Endodermal cell (in vitro differentiated cells): ENCODE data around the gene NEK8. TPM values are rescaled to one million over a fixed set of nuclear protein-coding genes. Genes with fewer than 3 reads are reported as not detected.
A peak's percentile ranks its signal among the peaks of the same experiment; 100 is the strongest.

ENCODE experiments used
- DNase-seq: peaks from one replicate; pipeline ENCODE4 v3.0.0-alpha.2; 2017
- H3K27ac ChIP-seq: 2 replicates; pipeline ENCODE4 v1.5.1; 2013; ENCODE audit warnings: mild to moderate bottlenecking, low read depth, low read length, moderate library complexity
- H3K27me3 ChIP-seq: 2 replicates; pipeline ENCODE4 v1.6.1; 2013; ENCODE audit warnings: mild to moderate bottlenecking, low read length, moderate library complexity; ENCODE audit not compliant: insufficient read depth, control insufficient read depth, poor library complexity, severe bottlenecking
- H3K36me3 ChIP-seq: 2 replicates; pipeline ENCODE4 v1.7.0; 2013; ENCODE audit warnings: mild to moderate bottlenecking, low read length, moderate library complexity; ENCODE audit not compliant: control insufficient read depth, insufficient read depth
- H3K4me1 ChIP-seq: one replicate; pipeline ENCODE4 v1.7.0; 2013; ENCODE audit warnings: low read length; ENCODE audit not compliant: control insufficient read depth, insufficient read depth
- H3K4me3 ChIP-seq: 2 replicates; pipeline ENCODE4 v1.5.1; 2013; ENCODE audit warnings: mild to moderate bottlenecking, low read length, moderate library complexity
- H3K9ac ChIP-seq: 2 replicates; pipeline ENCODE4 v1.6.1; 2013; ENCODE audit warnings: mild to moderate bottlenecking, low read length, moderate library complexity; ENCODE audit not compliant: poor library complexity, severe bottlenecking; ENCODE audit errors: extremely low read depth
- H3K9me3 ChIP-seq: 2 replicates; pipeline ENCODE4 v1.6.1; 2013; ENCODE audit warnings: mild to moderate bottlenecking, low read length, moderate library complexity; ENCODE audit not compliant: control insufficient read depth
- H3K27ac Mint-ChIP-seq: 2 replicates; pipeline ENCODE4 v1.8.0; 2020; ENCODE audit warnings: mixed read lengths
- H3K27me3 Mint-ChIP-seq: 2 replicates; pipeline ENCODE4 v1.8.0; 2021; ENCODE audit warnings: mild to moderate bottlenecking, mixed read lengths; ENCODE audit not compliant: insufficient read depth
- H3K36me3 Mint-ChIP-seq: 2 replicates; pipeline ENCODE4 v1.8.0; 2020; ENCODE audit warnings: low read depth, mixed read lengths
- H3K4me1 Mint-ChIP-seq: 2 replicates; pipeline ENCODE4 v1.8.0; 2020; ENCODE audit warnings: mixed read lengths
- H3K4me3 Mint-ChIP-seq: 2 replicates; pipeline ENCODE4 v1.8.0; 2020; ENCODE audit warnings: mild to moderate bottlenecking, moderate library complexity, mixed read lengths
- H3K9me3 Mint-ChIP-seq: 2 replicates; pipeline ENCODE4 v1.8.0; 2020; ENCODE audit warnings: mild to moderate bottlenecking, mixed read lengths
- CTCF ChIP-seq: fragments of 200-600 bp; sonication (generic); conservative IDR thresholded peaks from 2 replicates; pipeline ENCODE4 v1.5.0; 2021; ENCODE audit warnings: antibody characterized with exemption, mild to moderate bottlenecking
- WGBS, 2 experiments: methylation state at CpG; one replicate each; pipeline versions ENCODE4 v1.1.5 to v1.1.7; 2013; ENCODE audit warnings: missing lambda C conversion rate in 2 of 2, mixed read lengths in 1 of 2; ENCODE audit not compliant: insufficient coverage in 1 of 2, insufficient read length in 1 of 2; 5-methylcytosine and 5-hydroxymethylcytosine counted together
- total RNA-seq, 2 donors: library from RNA; stranded (reverse); fragmentation: NEBNext Ultra II Directional in 1 of 2; extraction: Animal tissue kit (Norgen Biotek cat#: 25700) in 1 of 2; gene quantifications; 2 replicates in 1 of 2; 3 replicates in 1 of 2; pipeline ENCODE4 v1.2.1, GENCODE V29; 2021

The NEK8 gene
- total RNA-seq, 2 donors from 2014 or later: 11.2 to 15.7 TPM

DNA sequence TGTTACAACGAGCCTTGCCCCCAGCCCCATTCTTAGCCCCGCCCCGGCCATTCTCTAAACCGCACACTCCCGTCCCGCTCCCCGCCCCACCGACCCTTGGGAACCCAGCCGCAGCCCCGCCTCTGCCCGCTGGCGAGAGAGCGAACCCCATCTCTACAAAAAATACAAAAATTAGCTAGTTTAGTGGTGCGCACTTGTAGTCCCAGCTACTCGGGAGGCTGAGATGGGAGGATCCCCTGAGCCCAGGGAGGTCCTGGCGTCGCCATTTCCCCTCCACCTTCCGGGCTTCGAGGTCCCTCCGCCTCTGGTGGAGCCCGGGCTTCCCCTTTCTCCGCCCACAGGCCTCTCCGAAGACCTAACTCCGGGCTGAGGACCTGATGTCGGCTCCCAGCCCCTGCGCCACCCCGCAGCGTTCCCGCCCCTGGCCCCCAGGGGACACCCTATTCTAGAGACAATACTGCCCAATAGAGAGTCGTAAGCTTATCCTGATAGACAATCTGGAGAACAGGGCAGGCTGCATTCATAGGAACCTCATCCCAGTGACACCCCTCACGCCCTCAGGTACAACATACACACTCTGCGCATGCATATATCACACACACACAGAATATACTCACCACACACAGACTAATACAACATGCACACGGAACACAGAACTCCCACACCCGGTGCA lies 16.4 kb upstream of the NEK8 start:
- DNase-seq: peak; percentile 93
- Mint-ChIP-seq H3K27ac (peak overlapping the region; percentile 98), H3K9me3 (no peaks in the 10 kb centered on the region), H3K4me1 (peaks cover 19% of the 10 kb centered on the region), H3K4me3 (peak overlapping the region; percentile 75), H3K27me3 (no peaks in the 10 kb centered on the region), H3K36me3 (peaks cover 24% of the 10 kb centered on the region)
- H3K27me3 ChIP-seq: no peaks in the 10 kb centered on the region
- TF ChIP-seq CTCF: peak; percentile 15
- H3K4me3 ChIP-seq: peak overlapping the region; percentile 73
- peaks cover 27% of the 10 kb centered on the region for H3K36me3 ChIP-seq
- H3K27ac ChIP-seq: peak overlapping the region; percentile 89
- no peaks in the 10 kb centered on the region for H3K9me3 ChIP-seq
- no peaks in the 10 kb centered on the region for H3K4me1 ChIP-seq
- peak overlapping the region; percentile 91 for H3K9ac ChIP-seq
- WGBS, 2 experiments: 19 to 20% methylated on average over 18 to 34 of the region's 34 CpGs

DNA sequence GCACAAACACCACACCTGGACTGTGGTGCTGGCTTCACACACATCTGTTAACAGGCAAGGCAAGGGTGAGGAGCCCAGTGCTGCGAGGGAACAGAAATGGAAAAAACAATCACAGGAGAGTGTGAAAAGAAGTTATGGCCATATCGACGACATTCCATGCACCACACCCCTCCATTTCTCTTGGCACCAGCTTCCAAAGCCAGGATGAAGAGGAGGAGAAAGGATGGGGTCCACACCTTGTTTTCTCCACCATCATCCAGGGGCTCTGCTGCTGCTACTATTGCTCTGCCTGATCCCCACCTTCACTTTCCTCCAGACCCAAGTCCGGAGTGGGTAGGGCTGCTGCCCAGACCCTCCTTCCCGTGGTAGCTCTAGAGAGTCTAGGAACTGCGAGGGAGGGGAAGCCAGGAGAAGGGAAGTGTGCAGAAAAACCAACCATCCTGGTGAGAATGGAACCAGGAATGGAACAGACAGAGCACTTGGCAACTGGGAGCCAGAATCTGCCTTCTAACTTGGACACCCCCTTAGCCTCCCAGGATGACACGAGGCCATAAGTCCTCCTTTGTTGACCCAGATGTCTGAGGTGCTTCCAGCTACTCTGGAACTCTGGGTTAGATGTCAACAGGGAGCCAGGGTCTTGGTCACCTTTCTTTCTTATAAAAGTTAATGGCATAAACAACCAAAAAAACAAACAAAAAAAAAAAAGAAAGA lies 15.7 kb upstream of the NEK8 start:
- no peak for TF ChIP-seq CTCF
- Mint-ChIP-seq H3K27me3 (no peaks in the 10 kb centered on the region), H3K9me3 (no peaks in the 10 kb centered on the region), H3K27ac (peak overlapping the region; percentile 98), H3K4me3 (peak overlapping the region; percentile 75), H3K4me1 (peaks cover 17% of the 10 kb centered on the region), H3K36me3 (peaks cover 22% of the 10 kb centered on the region)
- Histone ChIP-seq H3K27me3 (no peaks in the 10 kb centered on the region), H3K9ac (no peak overlapping the region), H3K9me3 (no peaks in the 10 kb centered on the region), H3K36me3 (peaks cover 27% of the 10 kb centered on the region), H3K4me1 (no peaks in the 10 kb centered on the region), H3K4me3 (no peak overlapping the region), H3K27ac (peak overlapping the region; percentile 89)
- peak; percentile 52 for DNase-seq
- 82 to 93% methylated on average over 3 to 6 of the region's 7 CpGs for WGBS, 2 experiments

DNA sequence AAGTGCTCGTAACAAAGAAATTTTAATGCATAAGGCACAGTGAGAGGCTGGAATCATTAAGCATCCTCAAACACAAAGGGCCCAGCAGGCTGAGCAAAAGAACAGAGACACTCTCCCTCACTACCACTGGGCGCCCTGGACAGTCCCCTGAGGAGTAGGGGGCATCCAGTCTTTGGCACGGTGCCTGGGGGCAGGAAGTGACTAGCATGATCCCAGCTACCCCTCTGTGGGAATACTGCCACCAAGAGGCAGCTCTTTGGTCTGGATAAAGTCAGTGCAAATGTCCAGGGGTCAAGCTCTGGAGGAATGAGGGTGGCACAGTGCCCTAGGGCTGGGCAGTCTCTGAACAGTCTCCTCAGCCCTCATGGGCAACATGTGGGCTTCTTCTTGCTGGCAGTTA lies 14.3 kb upstream of the NEK8 start:
- no peaks in the 10 kb centered on the region for H3K9me3 ChIP-seq
- H3K4me3 Mint-ChIP-seq: no peak overlapping the region
- no peak overlapping the region for H3K27ac Mint-ChIP-seq
- H3K27me3 Mint-ChIP-seq: no peaks in the 10 kb centered on the region
- peaks cover 25% of the 10 kb centered on the region for H3K4me1 Mint-ChIP-seq
- H3K36me3 Mint-ChIP-seq: peaks cover 22% of the 10 kb centered on the region
- no peak overlapping the region for H3K27ac ChIP-seq
- H3K4me3 ChIP-seq: no peak overlapping the region
- DNase-seq: no peak
- H3K9ac ChIP-seq: no peak overlapping the region
- no peaks in the 10 kb centered on the region for H3K9me3 Mint-ChIP-seq
- TF ChIP-seq CTCF: no peak
- peaks cover 27% of the 10 kb centered on the region for H3K36me3 ChIP-seq
- H3K4me1 ChIP-seq: no peaks in the 10 kb centered on the region
- no peaks in the 10 kb centered on the region for H3K27me3 ChIP-seq
- WGBS, 2 experiments: 94 to 100% methylated on average over 1 to 3 of the region's 3 CpGs
